ENCODE measurements around the gene PRRT3. TPM values are rescaled to one million over a fixed set of nuclear protein-coding genes. Genes with fewer than 3 reads are reported as not detected.

Gene PRRT3
- total RNA-seq, result 0.98 and 6.0 TPM in 2 replicates

DNA sequence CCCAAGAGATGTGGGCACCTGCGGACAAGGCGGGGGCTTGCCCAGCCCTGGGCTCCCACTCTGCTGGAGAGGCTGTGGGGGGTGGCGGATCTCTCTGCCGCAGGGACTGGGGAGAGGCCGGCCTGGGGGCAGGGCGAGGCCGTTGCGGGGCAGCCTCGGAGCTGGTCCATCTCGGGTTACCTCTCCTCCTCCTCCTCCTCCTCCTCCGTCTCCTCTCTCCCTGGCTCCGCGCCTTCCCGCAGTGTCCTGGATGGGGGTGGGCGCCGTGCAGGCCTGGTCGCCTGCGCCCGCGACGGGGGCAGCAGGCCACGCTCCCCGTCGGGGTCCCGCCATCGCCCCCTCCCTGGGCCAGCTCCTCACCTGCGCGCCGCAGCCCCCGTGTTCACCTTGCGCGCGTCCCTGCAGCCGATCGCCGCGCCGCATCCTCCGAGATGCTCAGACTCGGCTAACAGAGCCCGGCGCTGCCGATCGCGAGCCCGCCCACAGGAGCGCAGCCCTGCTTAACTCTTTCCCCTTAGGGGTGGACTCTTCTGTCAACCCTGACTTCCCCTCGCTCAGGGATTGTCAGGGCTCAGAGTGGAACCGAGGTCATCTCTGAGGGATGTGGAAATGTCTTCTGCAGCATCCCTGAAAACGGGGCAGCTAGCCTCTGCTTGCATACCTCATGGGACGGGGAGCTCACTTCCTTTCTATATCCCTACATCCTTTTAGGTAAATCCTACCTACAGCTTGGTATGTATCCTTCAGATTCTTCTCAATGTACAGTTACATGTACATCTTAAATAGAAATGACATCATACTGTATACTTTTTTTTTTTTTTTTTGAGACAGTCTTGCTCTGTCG is at the start of gene PRRT3:
Gene PRRT3, minus strand, starts transcription at position 447 of the 844 bp plus-strand sequence. CDS start 2,293 bp downstream, outside the sequence.

DNA sequence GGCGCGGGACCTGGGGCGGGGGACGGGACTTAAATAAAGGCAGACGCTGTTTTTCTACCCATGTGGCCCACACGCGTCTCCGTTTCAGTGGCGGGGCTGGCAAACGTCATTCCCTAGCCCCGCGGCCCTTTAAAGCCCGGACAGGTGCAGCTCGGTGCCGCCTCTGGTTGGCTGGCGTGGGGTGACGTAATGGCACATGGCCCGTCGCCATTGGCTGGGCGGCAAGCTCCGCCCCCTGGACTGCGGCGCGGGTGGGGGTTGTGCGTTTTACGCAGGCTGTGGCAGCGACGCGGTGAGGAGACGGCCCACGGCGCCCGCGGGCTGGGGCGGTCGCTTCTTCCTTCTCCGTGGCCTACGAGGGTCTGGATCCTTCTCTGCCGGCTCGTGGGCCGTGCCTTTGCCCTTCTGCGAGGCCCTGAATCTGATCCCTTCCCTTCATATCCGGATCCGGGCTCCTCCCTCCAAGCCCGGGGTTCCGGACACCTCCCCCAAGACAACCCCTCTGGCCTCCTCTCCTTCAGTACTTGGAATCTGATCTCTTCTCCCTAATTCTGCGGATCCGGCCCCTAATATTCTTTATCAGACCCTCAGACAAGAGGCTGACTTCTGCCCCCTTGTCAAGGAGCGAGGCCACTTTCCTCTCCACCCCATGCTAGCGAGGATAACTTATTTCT is 18.5 kb downstream of the PRRT3 start, which contains the start of gene CRELD1:
Gene CRELD1, plus strand, starts transcription at position 274 of the 674 bp plus-strand sequence. CDS start 605 bp downstream, outside the sequence.

DNA sequence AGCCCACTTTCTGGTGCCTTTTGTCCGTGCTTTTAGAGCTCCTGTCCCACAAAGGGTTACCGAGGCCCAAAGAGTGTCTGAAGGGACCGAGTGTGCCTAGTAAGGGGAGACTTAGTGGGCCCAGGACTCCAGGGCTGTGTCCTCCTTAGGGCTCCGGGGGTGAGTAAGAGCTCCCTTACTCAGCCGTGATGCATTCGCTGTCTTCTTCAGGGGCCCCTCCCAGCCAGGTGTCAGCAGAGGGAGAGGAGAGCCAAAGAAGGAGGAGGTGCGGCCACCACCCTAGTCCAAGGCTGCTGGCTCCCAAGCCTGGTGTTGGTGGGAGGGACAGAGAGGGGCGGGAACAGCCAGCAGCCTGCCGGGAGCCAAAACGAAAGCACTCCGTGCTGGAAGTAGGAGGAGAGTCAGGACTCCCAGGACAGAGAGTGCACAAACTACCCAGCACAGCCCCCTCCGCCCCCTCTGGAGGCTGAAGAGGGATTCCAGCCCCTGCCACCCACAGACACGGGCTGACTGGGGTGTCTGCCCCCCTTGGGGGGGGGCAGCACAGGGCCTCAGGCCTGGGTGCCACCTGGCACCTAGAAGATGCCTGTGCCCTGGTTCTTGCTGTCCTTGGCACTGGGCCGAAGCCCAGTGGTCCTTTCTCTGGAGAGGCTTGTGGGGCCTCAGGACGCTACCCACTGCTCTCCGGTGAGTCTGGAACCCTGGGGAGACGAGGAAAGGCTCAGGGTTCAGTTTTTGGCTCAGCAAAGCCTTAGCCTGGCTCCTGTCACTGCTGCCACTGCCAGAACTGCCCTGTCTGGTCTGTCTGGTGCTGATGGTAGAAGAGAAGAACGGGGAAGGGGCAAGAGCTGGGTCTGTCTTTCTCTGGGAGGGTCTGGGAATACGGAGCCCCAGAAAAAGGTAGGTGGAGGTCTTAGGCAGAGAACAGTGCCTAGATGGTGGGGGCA is 35.2 kb downstream of the PRRT3 start, which contains the start of gene IL17RC:
Gene IL17RC, plus strand, starts transcription at position 365 of the 947 bp plus-strand sequence. Its CDS starts 218 bp downstream, at position 583.

DNA sequence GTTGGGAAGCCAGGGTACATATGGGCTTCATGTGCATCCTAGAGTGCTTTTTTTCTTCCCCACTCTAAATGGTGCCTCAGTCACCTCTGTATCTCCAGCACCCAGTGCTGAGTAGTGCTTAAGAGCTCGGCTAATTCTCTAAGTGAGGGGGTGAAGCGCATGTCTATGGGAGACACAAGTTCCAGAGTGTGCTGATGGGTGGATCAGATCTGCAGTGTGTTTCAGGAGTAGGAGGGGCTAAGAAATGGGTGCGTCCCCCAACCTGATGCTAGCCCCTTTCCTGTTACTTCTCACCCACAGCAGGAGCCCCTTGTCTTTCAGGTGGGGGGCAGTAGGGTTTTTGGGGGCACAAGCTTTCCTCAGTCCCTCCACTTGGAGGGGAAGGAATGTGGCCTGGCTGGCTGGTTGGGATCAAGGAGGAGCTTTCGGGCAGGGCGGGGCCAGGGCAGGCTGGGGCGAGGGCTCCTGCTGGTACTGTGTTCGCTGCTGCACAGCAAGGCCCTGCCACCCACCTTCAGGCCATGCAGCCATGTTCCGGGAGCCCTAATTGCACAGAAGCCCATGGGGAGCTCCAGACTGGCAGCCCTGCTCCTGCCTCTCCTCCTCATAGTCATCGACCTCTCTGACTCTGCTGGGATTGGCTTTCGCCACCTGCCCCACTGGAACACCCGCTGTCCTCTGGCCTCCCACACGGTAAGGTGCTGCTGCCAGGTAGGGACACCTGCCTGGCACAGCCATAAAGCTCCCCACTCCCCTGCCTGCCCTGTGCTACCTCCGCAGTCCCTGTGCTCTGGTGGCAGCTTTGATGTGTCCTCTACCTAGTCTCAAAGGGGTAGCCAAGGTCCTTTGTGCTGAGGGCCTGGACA is 49.6 kb downstream of the PRRT3 start, which contains the start of gene IL17RE:
Gene IL17RE, plus strand, starts transcription at position 477 of the 866 bp plus-strand sequence. Its CDS starts 85 bp downstream, at position 562.

Other genes starting within 250 kb of the PRRT3 start
- gene CPNE9, start 248.6 kb downstream of the PRRT3 start, total RNA-seq, result not detected in 2 replicates
- gene BRPF1, start 220.7 kb downstream of the PRRT3 start, total RNA-seq, result 15.0 and 16.1 TPM in 2 replicates
- 26.5 and 28.7 TPM in 2 replicates for gene OGG1, start 202.5 kb downstream of the PRRT3 start, total RNA-seq
- gene CAMK1, start 182.5 kb downstream of the PRRT3 start, total RNA-seq, result 24.8 and 27.4 TPM in 2 replicates
- gene TADA3, start 159.9 kb downstream of the PRRT3 start, total RNA-seq, result 75.3 and 108 TPM in 2 replicates
- 175 and 268 TPM in 2 replicates for gene ARPC4, start 159.3 kb downstream of the PRRT3 start, total RNA-seq
- gene TTLL3, start 142.1 kb downstream of the PRRT3 start, total RNA-seq, result 3.7 and 27.9 TPM in 2 replicates
- 49.3 and 59.6 TPM in 2 replicates for gene RPUSD3, start 108.4 kb downstream of the PRRT3 start, total RNA-seq
- 0.13 TPM in 1 of 2 replicates, not detected in the other for gene CIDEC, start 72.2 kb downstream of the PRRT3 start, total RNA-seq
- 32.4 and 33.8 TPM in 2 replicates for gene JAGN1, start 61.8 kb downstream of the PRRT3 start, total RNA-seq
- gene IL17RE, start 49.6 kb downstream of the PRRT3 start, total RNA-seq, result 1.1 and 4.6 TPM in 2 replicates
- 34.7 and 59.3 TPM in 2 replicates for gene IL17RC, start 35.3 kb downstream of the PRRT3 start, total RNA-seq
- gene CRELD1, start 18.6 kb downstream of the PRRT3 start, total RNA-seq, result 21.0 and 37.3 TPM in 2 replicates
- gene EMC3, start 34.4 kb upstream of the PRRT3 start, total RNA-seq, result 24.0 and 28.5 TPM in 2 replicates
- 8.9 and 33.1 TPM in 2 replicates for gene FANCD2, start 74.0 kb upstream of the PRRT3 start, total RNA-seq
- gene FANCD2OS, start 155.8 kb upstream of the PRRT3 start, total RNA-seq, result not detected in 2 replicates
- gene BRK1, start 163.3 kb upstream of the PRRT3 start, total RNA-seq, result 113 and 149 TPM in 2 replicates
- 25.3 and 32.7 TPM in 2 replicates for gene VHL, start 189.4 kb upstream of the PRRT3 start, total RNA-seq
- 2.3 and 6.7 TPM in 2 replicates for gene IRAK2, start 212.5 kb upstream of the PRRT3 start, total RNA-seq